Measurements from ENCODE around the gene LUC7L. TPM values are rescaled to one million over a fixed set of nuclear protein-coding genes. Genes with fewer than 3 reads are reported as not detected.
"Not testable (repeated sequence)": the region's sequence is repeated elsewhere in the genome, so short reads cannot be mapped to it uniquely, and the experiment has no call there.

The LUC7L gene
- polyA plus RNA-seq, 1 of the 3 experiments (the other 2 are of a cell fraction) = 97.7 TPM

DNA sequence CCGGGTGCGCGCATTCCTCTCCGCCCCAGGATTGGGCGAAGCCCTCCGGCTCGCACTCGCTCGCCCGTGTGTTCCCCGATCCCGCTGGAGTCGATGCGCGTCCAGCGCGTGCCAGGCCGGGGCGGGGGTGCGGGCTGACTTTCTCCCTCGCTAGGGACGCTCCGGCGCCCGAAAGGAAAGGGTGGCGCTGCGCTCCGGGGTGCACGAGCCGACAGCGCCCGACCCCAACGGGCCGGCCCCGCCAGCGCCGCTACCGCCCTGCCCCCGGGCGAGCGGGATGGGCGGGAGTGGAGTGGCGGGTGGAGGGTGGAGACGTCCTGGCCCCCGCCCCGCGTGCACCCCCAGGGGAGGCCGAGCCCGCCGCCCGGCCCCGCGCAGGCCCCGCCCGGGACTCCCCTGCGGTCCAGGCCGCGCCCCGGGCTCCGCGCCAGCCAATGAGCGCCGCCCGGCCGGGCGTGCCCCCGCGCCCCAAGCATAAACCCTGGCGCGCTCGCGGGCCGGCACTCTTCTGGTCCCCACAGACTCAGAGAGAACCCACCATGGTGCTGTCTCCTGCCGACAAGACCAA is 56.8 kb downstream of the LUC7L start, which contains the start of gene HBA2:
HBA2 (plus strand) TSS at position 503 of the 568 bp plus-strand sequence; CDS start at position 540, 37 bp downstream.
- CTCF ChIA-PET = interaction anchor here (0.9 to 2.4 kb wide), 3 partner anchors 8 to 75 kb away, joined by 3 to 16 read pairs (median 4); partner anchors contain the start of gene HBQ1
- H3K4me1 ChIP-seq (ENCODE audit: control insufficient read depth in 1 of 2, insufficient read depth in 2 of 2, low read depth in 1 of 2, low read length in 1 of 2); H3K4me3 ChIP-seq (ENCODE audit: low read depth in 2 of 2, low read length in 1 of 2); H2AFZ ChIP-seq (ENCODE audit: low read depth); H3K79me2 ChIP-seq (ENCODE audit: insufficient read depth); POLR2A ChIA-PET; DNase-seq; H3K36me3 ChIP-seq (replicated peaks in 1 of 2; ENCODE audit: control insufficient read depth in 1 of 2, insufficient read depth in 2 of 2, low read length in 1 of 2); H3K27ac ChIP-seq (ENCODE audit: low read depth in 2 of 2, low read length in 1 of 2); H3K9ac ChIP-seq; H3K4me2 ChIP-seq; H3F3A ChIP-seq (replicated peaks; ENCODE audit: insufficient read depth); H3K9me2 ChIP-seq; H3K9me3 ChIP-seq: not testable (repeated sequence)
- no CpG with 5 or more reads among the region's 74 CpGs for WGBS (ENCODE audit: low lambda C conversion rate)
- peaks cover 11% of the 10 kb centered on the region; the same call in 1 of the 2 replicates for H4K20me1 ChIP-seq (ENCODE audit: insufficient read depth)
- H3K27me3 ChIP-seq (ENCODE audit: insufficient read depth) = peaks cover 22% of the 10 kb centered on the region

DNA sequence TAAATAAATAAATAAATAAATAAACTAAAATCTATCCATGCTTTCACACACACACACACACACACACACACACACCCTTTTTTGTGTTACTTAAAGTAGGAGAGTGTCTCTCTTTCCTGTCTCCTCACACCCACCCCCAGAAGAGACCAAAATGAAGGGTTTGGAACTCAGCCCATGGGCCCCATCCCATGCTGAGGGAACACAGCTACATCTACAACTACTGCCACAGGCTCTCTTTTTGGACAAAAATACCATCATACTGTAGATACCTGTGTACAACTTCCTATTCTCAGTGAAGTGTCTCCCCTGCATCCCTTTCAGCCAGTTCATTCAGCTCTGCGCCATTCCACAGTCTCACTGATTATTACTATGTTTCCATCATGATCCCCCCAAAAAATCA is 58.5 kb downstream of the LUC7L start:
- no peaks in the 10 kb centered on the region for H3K9me3 ChIP-seq
- CTCF ChIA-PET = interaction anchor here (1.4 to 2.4 kb wide), 3 partner anchors 10 to 64 kb away, joined by 5 to 16 read pairs (median 7); partner anchors contain the start of gene HBQ1

More for the DNA sequence above, 58.5 kb downstream of the LUC7L start:
- Histone ChIP-seq H3K4me1 (ENCODE audit: control insufficient read depth in 1 of 2, insufficient read depth in 2 of 2, low read depth in 1 of 2, low read length in 1 of 2) (peaks cover 0 to 5% of the 10 kb centered on the region in 2 experiments; a peak in 1 of 4 replicates), H3K4me2 (no peak overlapping the region), H3K4me3 (ENCODE audit: low read depth in 2 of 2, low read length in 1 of 2) (no peak overlapping the region), H3K79me2 (ENCODE audit: insufficient read depth) (no peaks in the 10 kb centered on the region), H3K9ac (no peak overlapping the region), H3K9me2 (no peaks in the 10 kb centered on the region), H3K36me3 (replicated peaks in 1 of 2; ENCODE audit: control insufficient read depth in 1 of 2, insufficient read depth in 2 of 2, low read length in 1 of 2) (no peaks in the 10 kb centered on the region), H3F3A (replicated peaks; ENCODE audit: insufficient read depth) (peaks cover 7% of the 10 kb centered on the region), H4K20me1 (ENCODE audit: insufficient read depth) (peaks cover 11% of the 10 kb centered on the region; the same call in 1 of the 2 replicates), H3K27me3 (ENCODE audit: insufficient read depth) (peaks cover 33% of the 10 kb centered on the region), H2AFZ (ENCODE audit: low read depth) (no peak overlapping the region), H3K27ac (ENCODE audit: low read depth in 2 of 2, low read length in 1 of 2) (no peak overlapping the region)
- DNase-seq = no peak
- TF ChIP-seq, protein P1, sequence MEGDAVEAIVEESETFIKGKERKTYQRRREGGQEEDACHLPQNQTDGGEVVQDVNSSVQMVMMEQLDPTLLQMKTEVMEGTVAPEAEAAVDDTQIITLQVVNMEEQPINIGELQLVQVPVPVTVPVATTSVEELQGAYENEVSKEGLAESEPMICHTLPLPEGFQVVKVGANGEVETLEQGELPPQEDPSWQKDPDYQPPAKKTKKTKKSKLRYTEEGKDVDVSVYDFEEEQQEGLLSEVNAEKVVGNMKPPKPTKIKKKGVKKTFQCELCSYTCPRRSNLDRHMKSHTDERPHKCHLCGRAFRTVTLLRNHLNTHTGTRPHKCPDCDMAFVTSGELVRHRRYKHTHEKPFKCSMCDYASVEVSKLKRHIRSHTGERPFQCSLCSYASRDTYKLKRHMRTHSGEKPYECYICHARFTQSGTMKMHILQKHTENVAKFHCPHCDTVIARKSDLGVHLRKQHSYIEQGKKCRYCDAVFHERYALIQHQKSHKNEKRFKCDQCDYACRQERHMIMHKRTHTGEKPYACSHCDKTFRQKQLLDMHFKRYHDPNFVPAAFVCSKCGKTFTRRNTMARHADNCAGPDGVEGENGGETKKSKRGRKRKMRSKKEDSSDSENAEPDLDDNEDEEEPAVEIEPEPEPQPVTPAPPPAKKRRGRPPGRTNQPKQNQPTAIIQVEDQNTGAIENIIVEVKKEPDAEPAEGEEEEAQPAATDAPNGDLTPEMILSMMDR (IDR thresholded peaks at IDR 0.05) = no peak
- no peak for TF ChIP-seq EP300 (IDR thresholded peaks at IDR 0.05; ENCODE audit: borderline replicate concordance in 1 of 2, low read depth in 1 of 2, low read length in 1 of 2)
- TF ChIP-seq, protein P2, sequence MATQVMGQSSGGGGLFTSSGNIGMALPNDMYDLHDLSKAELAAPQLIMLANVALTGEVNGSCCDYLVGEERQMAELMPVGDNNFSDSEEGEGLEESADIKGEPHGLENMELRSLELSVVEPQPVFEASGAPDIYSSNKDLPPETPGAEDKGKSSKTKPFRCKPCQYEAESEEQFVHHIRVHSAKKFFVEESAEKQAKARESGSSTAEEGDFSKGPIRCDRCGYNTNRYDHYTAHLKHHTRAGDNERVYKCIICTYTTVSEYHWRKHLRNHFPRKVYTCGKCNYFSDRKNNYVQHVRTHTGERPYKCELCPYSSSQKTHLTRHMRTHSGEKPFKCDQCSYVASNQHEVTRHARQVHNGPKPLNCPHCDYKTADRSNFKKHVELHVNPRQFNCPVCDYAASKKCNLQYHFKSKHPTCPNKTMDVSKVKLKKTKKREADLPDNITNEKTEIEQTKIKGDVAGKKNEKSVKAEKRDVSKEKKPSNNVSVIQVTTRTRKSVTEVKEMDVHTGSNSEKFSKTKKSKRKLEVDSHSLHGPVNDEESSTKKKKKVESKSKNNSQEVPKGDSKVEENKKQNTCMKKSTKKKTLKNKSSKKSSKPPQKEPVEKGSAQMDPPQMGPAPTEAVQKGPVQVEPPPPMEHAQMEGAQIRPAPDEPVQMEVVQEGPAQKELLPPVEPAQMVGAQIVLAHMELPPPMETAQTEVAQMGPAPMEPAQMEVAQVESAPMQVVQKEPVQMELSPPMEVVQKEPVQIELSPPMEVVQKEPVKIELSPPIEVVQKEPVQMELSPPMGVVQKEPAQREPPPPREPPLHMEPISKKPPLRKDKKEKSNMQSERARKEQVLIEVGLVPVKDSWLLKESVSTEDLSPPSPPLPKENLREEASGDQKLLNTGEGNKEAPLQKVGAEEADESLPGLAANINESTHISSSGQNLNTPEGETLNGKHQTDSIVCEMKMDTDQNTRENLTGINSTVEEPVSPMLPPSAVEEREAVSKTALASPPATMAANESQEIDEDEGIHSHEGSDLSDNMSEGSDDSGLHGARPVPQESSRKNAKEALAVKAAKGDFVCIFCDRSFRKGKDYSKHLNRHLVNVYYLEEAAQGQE (IDR thresholded peaks at IDR 0.05; ENCODE audit: low read depth, low read length) = 0 out of 2 replicates have a peak, but pooled peaks have one; percentile 34
- no peak for TF ChIP-seq NRF1 (IDR thresholded peaks at IDR 0.05; ENCODE audit: low read depth, low read length)
- POLR2A ChIA-PET = no interaction called here
- WGBS (ENCODE audit: low lambda C conversion rate) = 0% methylated on average over 1 of the region's 1 CpG
